ENCODE measurements around the gene CYP2U1. TPM values are rescaled to one million over a fixed set of nuclear protein-coding genes. Genes with fewer than 3 reads are reported as not detected.
"Not testable (repeated sequence)": the region's sequence is repeated elsewhere in the genome, so short reads cannot be mapped to it uniquely, and the experiment has no call there.

Gene CYP2U1
- total RNA-seq, 4 donors from 2014 or later: 3.5 to 8.6 (median 5.1) TPM

GRCh38 chr4:107922486-107923473 is 8.6 kb upstream of the CYP2U1 start:
- Histone ChIP-seq H3K9me3 (peaks cover 10 to 19% of the 10 kb centered on the region in 2 donors), H3K27me3 (no peaks in the 10 kb centered on the region), H3K27ac (no peak overlapping the region), H3K4me1 (peaks cover 0 to 6% (median 0%) of the 10 kb centered on the region in 4 donors), H3K4me3 (no peak overlapping the region), H3K36me3 (no peaks in the 10 kb centered on the region)
- 73 to 79% methylated on average over 4 of the region's 4 CpGs for WGBS, 2 donors (ENCODE audit: low coverage in 1 of 2)
- no peak for DNase-seq
- intact Hi-C loops (cut with DNase I; ENCODE audit: low total_unique reads): no loop called here
- in situ Hi-C loops (cut with MboI; ENCODE audit: low pct_ligation_motif_present in 1 of 4, low pct_unique_long_range_greater_than_20kb in 1 of 4, low sequenced_read_pairs in 3 of 4): loop anchor here in 1 of 4 donors (5.0 kb wide), 1 partner anchor 175 kb away; no protein-coding TSS in a partner anchor
- TF ChIP-seq POLR2A (IDR thresholded peaks at IDR 0.05): no peak
- no peak for TF ChIP-seq EP300 (IDR thresholded peaks at IDR 0.05; ENCODE audit: low read depth)
- TF ChIP-seq POLR2AphosphoS5 (IDR thresholded peaks at IDR 0.05): no peak
- no peak for TF ChIP-seq CTCF (IDR thresholded peaks at IDR 0.05)

GRCh38 chr4:107925713-107926112 is 5.6 kb upstream of the CYP2U1 start:
- intact Hi-C loops (cut with DNase I; ENCODE audit: low total_unique reads); H3K36me3 ChIP-seq; H3K4me3 ChIP-seq; DNase-seq; H3K9me3 ChIP-seq; H3K27me3 ChIP-seq; H3K27ac ChIP-seq; in situ Hi-C loops (cut with MboI; ENCODE audit: low pct_ligation_motif_present in 1 of 4, low pct_unique_long_range_greater_than_20kb in 1 of 4, low sequenced_read_pairs in 3 of 4); H3K4me1 ChIP-seq: not testable (repeated sequence)

GRCh38 chr4:107926875-107927274 is 4.5 kb upstream of the CYP2U1 start:
- H3K4me1 ChIP-seq: peaks cover 0 to 14% (median 8%) of the 10 kb centered on the region in 4 donors
- H3K9me3 ChIP-seq; H3K27ac ChIP-seq; intact Hi-C loops (cut with DNase I; ENCODE audit: low total_unique reads); H3K36me3 ChIP-seq; in situ Hi-C loops (cut with MboI; ENCODE audit: low pct_ligation_motif_present in 1 of 4, low pct_unique_long_range_greater_than_20kb in 1 of 4, low sequenced_read_pairs in 3 of 4); H3K27me3 ChIP-seq; H3K4me3 ChIP-seq; DNase-seq: not testable (repeated sequence)
- 0 to 56% methylated on average over 1 to 4 of the region's 4 CpGs for WGBS, 2 donors (ENCODE audit: low coverage in 1 of 2)

GRCh38 chr4:107931775-107932321 is 499 bp downstream of the CYP2U1 start:
- in situ Hi-C loops (cut with MboI; ENCODE audit: low pct_ligation_motif_present in 1 of 4, low pct_unique_long_range_greater_than_20kb in 1 of 4, low sequenced_read_pairs in 3 of 4) (no loop called here), intact Hi-C loops (cut with DNase I; ENCODE audit: low total_unique reads) (no loop called here)
- no peaks in the 10 kb centered on the region for H3K36me3 ChIP-seq
- H3K9me3 ChIP-seq: no peaks in the 10 kb centered on the region
- H3K4me1 ChIP-seq: peaks cover 0 to 22% (median 15%) of the 10 kb centered on the region in 4 donors
- TF ChIP-seq POLR2AphosphoS5 (IDR thresholded peaks at IDR 0.05) (no peak), CTCF (IDR thresholded peaks at IDR 0.05) (no peak), POLR2A (IDR thresholded peaks at IDR 0.05) (no peak), EP300 (IDR thresholded peaks at IDR 0.05; ENCODE audit: low read depth) (no peak)
- WGBS, 2 donors (ENCODE audit: low coverage in 1 of 2): 3% methylated on average over 23 of the region's 45 CpGs; no CpG with 5 or more reads in 1 of the 2 donors
- DNase-seq: no peak
- H3K27ac ChIP-seq: peak overlapping the region; percentile 72 to 87 (median 79)
- no peaks in the 10 kb centered on the region for H3K27me3 ChIP-seq
- peak overlapping the region; percentile 63 to 79 (median 74) for H3K4me3 ChIP-seq

GRCh38 chr4:107935246-107935645 is 3.9 kb downstream of the CYP2U1 start:
- TF ChIP-seq POLR2A (IDR thresholded peaks at IDR 0.05): no peak
- no peak for TF ChIP-seq EP300 (IDR thresholded peaks at IDR 0.05; ENCODE audit: low read depth)
- TF ChIP-seq CTCF (IDR thresholded peaks at IDR 0.05): no peak
- no peak for TF ChIP-seq POLR2AphosphoS5 (IDR thresholded peaks at IDR 0.05)
- H3K36me3 ChIP-seq: no peaks in the 10 kb centered on the region
- no peaks in the 10 kb centered on the region for H3K27me3 ChIP-seq
- no peaks in the 10 kb centered on the region for H3K9me3 ChIP-seq
- intact Hi-C loops (cut with DNase I; ENCODE audit: low total_unique reads) (no loop called here), in situ Hi-C loops (cut with MboI; ENCODE audit: low pct_ligation_motif_present in 1 of 4, low pct_unique_long_range_greater_than_20kb in 1 of 4, low sequenced_read_pairs in 3 of 4) (no loop called here)
- peaks cover 0 to 18% (median 14%) of the 10 kb centered on the region in 4 donors for H3K4me1 ChIP-seq
- H3K27ac ChIP-seq: no peak overlapping the region
- no peak for DNase-seq
- no peak overlapping the region for H3K4me3 ChIP-seq

All from transverse colon (tissue), 4 donors.